Measurements from ENCODE around the gene CNIH4.

DNA sequence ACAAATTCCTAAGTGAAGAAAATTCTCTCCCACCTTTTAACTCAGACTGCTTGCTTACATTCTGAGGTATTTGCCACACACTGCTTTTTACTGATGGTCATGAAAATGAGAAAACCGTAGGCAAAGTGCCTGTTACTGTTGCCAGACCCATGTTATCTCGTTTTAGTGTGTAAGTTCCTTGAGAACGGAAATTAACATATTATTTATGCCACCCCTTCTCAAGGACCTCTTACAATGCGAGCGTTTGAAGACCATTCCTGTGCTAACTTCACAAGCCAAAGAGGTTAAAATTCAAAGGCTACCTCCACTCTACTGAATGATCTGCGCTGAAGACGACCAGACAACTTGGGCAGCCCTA is 27.2 kb upstream of the CNIH4 start:
- TF ChIP-seq MEIS1 (CRISPR knock-in tag; IDR thresholded peaks at IDR 0.05; ENCODE audit: borderline replicate concordance) (no peak), PRDM1 (tag by site-specific recombination; IDR thresholded peaks at IDR 0.05) (no peak), ZNF133 (tag by site-specific recombination; IDR thresholded peaks at IDR 0.05) (no peak), ZNF747 (tag by site-specific recombination; IDR thresholded peaks at IDR 0.05) (no peak)

Data from HEK293 (cell line).